DLD1 (cell line): ENCODE results near the gene PSG1.
"Not testable (repeated sequence)": the region's sequence is repeated elsewhere in the genome, so short reads cannot be mapped to it uniquely, and the experiment has no call there.

Experiments used
- in situ Hi-C: cut with HindIII; loops from 2 replicates; pipeline ENCODE4 v1.10.0; 2017; ENCODE audit warnings: low sequenced_read_pairs

PSG1 gene

DNA sequence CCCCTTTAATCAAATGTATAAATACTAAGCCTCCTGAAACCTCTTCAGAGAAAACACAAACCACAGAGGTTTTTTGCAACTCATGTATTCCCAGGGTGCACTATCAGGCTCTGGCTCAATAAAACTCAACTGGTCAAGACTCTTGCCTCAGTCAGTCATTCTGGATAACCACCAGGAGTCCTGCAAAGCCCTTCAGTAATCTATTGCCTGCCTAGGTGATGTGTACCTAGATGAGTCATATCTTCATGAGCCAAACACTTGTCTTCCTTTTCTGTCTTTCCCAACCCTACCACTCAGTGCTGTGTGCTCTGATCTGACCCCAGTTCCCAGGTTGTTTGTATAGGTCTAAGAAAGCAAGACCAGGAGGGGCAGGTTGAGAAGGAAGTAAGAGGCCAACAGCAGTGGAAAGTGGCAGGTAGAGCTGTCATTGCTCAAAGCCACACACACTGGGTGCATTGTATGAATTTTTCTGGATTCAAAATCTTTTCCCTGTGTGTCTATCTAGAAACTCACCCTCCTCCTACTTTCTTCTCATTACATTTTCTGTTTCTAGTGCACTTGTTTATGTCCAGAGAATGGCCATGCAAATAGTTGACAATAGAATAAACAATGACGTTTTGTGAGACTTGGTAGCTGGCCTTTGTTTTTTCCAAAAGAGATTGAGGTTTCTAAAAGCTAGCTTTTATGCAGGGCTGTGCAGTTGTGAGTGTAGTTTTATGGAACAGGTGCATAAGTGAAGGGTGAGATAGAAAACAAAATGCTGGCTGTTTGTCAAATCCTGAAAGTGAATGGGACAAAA lies 48.1 kb downstream of the PSG1 start:
- in situ Hi-C loops = no loop called here

DNA sequence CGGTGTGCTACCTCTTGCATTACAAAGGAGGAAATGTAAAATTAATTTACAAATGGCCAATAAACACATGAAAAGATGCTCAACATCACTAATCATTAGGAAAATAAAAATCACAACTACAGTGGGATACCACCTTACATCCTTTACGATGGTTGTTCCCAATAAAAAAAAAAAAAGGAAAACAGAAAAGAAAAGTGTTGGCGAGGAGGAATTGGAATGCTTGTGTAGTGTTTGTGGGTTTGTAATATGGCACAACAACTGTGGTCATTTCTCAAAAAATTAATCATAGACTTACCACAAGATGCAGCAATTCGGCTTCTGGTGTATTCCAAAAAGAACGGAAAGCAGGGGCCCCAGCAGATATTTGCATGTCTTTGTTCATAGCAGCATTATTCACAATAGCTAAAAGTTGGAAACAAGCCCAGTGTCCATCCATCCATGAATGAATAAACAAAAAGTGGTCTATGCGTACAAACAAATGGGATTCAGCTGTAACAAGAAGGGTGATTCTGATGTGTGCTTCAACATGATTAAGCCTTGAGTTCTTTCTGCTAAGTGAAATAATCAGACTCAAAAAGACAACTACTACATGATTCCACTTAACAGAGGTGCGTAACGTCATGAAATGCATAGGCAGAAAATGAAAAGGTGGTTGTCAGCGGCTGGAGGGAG lies 58.1 kb downstream of the PSG1 start:
- in situ Hi-C loops = not testable (repeated sequence)

GRCh38 chr19:42819960-42820650 lies 59.4 kb downstream of the PSG1 start:
- in situ Hi-C loops = not testable (repeated sequence)

GRCh38 chr19:42816894-42817293 lies 62.6 kb downstream of the PSG1 start:
- in situ Hi-C loops = no loop called here
